Common myeloid progenitor, CD34-positive (primary cell): Measurements from ENCODE around the gene DOCK2.

Experiments
- CTCF ChIA-PET: fragments of 350-600 bp; sonication (Branson Sonifier 250); formaldehyde crosslinking; loops from one replicate; lab custom pipeline; 2021; ENCODE audit warnings: antibody characterized with exemption; lab: Charles Lee
- POLR2A ChIA-PET: fragments of 350-600 bp; sonication (Branson Sonifier 250); formaldehyde crosslinking; loops from one replicate; lab custom pipeline; 2021; ENCODE audit warnings: antibody characterized with exemption; lab: Charles Lee
- DNase-seq, 3 donors: peaks; one replicate each; pipeline versions ENCODE4 v3.0.0 to v3.0.0-alpha.2; 2013
- H3K27ac ChIP-seq, 2 experiments: 1 replicate in 1 of 2; 2 replicates in 1 of 2; pipeline ENCODE4 v1.7.0; 2013; ENCODE audit warnings: inconsistent platforms in 2 of 2, low read length in 2 of 2, mild to moderate bottlenecking in 2 of 2, low read depth in 1 of 2, moderate library complexity in 1 of 2; ENCODE audit not compliant: severe bottlenecking in 2 of 2, insufficient read depth in 1 of 2, poor library complexity in 1 of 2
- H3K27me3 ChIP-seq, 5 experiments: replicated peaks in 2 of 5; 1 replicate in 3 of 5; 2 replicates in 2 of 5; pipeline versions ENCODE4 v1.6.1 to v1.7.0; 2013; ENCODE audit warnings: low read length in 4 of 5, mild to moderate bottlenecking in 2 of 5, moderate library complexity in 2 of 5, inconsistent platforms in 1 of 5; ENCODE audit not compliant: insufficient read depth in 5 of 5, control insufficient read depth in 4 of 5
- H3K36me3 ChIP-seq, 4 experiments: 1 replicate in 2 of 4; 2 replicates in 2 of 4; pipeline versions ENCODE4 v1.6.1 to v1.7.0; 2013; ENCODE audit warnings: low read length in 3 of 4, control low read depth in 1 of 4, mild to moderate bottlenecking in 1 of 4; ENCODE audit not compliant: control insufficient read depth in 4 of 4, insufficient read depth in 4 of 4
- H3K4me1 ChIP-seq, 4 experiments: 1 replicate in 3 of 4; 2 replicates in 1 of 4; pipeline versions ENCODE4 v1.6.1 to v1.7.1; 2013; ENCODE audit warnings: low read length in 3 of 4, mild to moderate bottlenecking in 3 of 4, control low read depth in 1 of 4, inconsistent platforms in 1 of 4, moderate library complexity in 1 of 4; ENCODE audit not compliant: control insufficient read depth in 4 of 4, insufficient read depth in 4 of 4; ENCODE audit errors: control extremely low read depth in 1 of 4
- H3K4me3 ChIP-seq, 7 experiments: 1 replicate in 4 of 7; 2 replicates in 3 of 7; pipeline versions ENCODE4 v1.5.1 to v1.7.0; 2013; ENCODE audit warnings: mild to moderate bottlenecking in 7 of 7, low read length in 6 of 7, moderate library complexity in 6 of 7, inconsistent platforms in 2 of 7, low read depth in 2 of 7, control low read depth in 1 of 7; ENCODE audit not compliant: insufficient read depth in 4 of 7, control insufficient read depth in 1 of 7; ENCODE audit errors: extremely low read depth in 1 of 7
- H3K9me3 ChIP-seq, 5 experiments: 1 replicate in 4 of 5; 2 replicates in 1 of 5; pipeline versions ENCODE4 v1.6.1 to v1.7.1; 2013; ENCODE audit warnings: low read length in 4 of 5, mild to moderate bottlenecking in 2 of 5, inconsistent platforms in 1 of 5, low read depth in 1 of 5, moderate library complexity in 1 of 5; ENCODE audit not compliant: control insufficient read depth in 4 of 5, insufficient read depth in 2 of 5; ENCODE audit errors: control extremely low read depth in 1 of 5
- WGBS: methylation state at CpG from one replicate; pipeline ENCODE4 v1.1.5; 2013; ENCODE audit not compliant: insufficient coverage; 5-methylcytosine and 5-hydroxymethylcytosine counted together

Gene DOCK2

DNA sequence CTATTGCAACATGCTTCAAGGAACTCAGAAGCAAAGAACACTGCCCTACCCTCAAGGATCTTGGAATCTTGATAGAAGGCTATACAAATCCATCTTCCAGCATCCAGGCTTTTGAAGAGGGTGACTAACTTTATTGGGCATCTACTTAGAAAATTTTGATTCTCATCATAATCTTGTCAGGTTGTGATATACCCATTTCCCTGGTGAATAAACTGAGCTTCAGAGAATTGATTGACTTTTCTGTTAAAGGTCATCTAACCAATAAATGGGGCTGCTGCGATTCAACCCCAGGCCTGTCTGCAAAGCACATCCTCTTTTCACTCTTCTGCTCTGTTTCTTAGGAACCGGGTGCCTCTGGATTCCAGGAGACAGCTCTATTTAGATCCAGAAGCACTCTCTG is 363.1 kb downstream of the DOCK2 start:
- peaks cover 0 to 6% (median 0%) of the 10 kb centered on the region in 4 experiments for H3K4me1 ChIP-seq
- no peak for DNase-seq
- CTCF ChIA-PET: no interaction called here
- H3K27me3 ChIP-seq: no peaks in the 10 kb centered on the region
- POLR2A ChIA-PET: no interaction called here
- 87% methylated on average over 2 of the region's 2 CpGs for WGBS
- peaks cover 0 to 3% (median 0%) of the 10 kb centered on the region in 5 experiments for H3K9me3 ChIP-seq
- H3K4me3 ChIP-seq: no peak overlapping the region
- H3K36me3 ChIP-seq: peaks cover 13 to 66% (median 48%) of the 10 kb centered on the region in 4 experiments
- no peak overlapping the region for H3K27ac ChIP-seq

DNA sequence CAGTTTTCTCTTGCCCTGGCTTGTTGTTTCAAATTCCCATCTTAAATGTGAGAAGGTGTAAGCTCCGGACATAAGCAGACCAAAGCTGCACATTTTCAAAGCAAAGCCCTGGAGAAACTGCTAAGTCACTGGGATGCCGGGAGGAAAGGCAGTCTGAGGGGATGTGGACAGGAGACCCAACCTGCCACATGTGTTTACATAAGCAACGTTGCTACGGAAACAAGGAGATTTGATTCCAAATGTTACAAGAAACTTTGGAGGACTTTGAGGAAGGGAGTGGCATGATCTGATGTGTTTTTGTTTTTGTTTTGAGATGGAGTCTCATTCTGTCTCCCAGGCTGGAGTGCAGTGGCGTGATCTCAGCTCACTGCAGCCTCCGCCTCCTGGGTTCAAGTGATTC is 368.9 kb downstream of the DOCK2 start:
- no peaks in the 10 kb centered on the region for H3K4me1 ChIP-seq

DNA sequence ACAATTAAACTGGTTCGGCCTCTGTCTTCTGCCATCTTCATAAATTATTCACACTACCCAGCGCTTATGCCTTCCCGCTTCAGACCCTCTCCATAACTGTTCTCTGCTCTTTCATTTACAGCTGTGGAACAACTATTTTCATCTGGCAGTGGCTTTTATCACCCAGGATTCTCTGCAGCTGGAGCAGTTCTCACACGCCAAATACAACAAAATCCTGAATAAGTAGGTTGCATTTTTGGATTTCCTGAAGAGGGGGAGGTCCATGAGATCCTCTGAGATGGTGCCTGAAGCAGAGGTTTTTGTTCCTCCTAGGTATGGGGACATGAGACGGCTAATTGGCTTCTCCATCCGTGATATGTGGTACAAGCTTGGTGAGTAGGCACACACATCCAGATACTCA is 371.3 kb downstream of the DOCK2 start:
- H3K4me1 ChIP-seq: no peaks in the 10 kb centered on the region
- no peak overlapping the region for H3K4me3 ChIP-seq
- H3K36me3 ChIP-seq: peaks cover 12 to 64% (median 40%) of the 10 kb centered on the region in 4 experiments
- ChIA-PET POLR2A (no interaction called here), CTCF (interaction anchor here (1.0 to 1.2 kb wide), 2 partner anchors 23 to 28 kb away, joined by 4 to 6 read pairs; partner anchors contain the start of gene INSYN2B)
- no peak overlapping the region for H3K27ac ChIP-seq
- H3K27me3 ChIP-seq: no peaks in the 10 kb centered on the region
- no peak for DNase-seq
- 100% methylated on average over 4 of the region's 6 CpGs for WGBS
- peaks cover 0 to 5% (median 0%) of the 10 kb centered on the region in 5 experiments for H3K9me3 ChIP-seq

More for the DNA sequence above, 368.9 kb downstream of the DOCK2 start:
- no peaks in the 10 kb centered on the region for H3K27me3 ChIP-seq
- H3K27ac ChIP-seq: no peak overlapping the region
- DNase-seq: peak in 2 of 3 donors; percentile 24 to 28
- POLR2A ChIA-PET: no interaction called here
- CTCF ChIA-PET: interaction anchor here (1.5 kb wide), 1 partner anchor 23 kb away, joined by 3 read pairs; no protein-coding TSS in a partner anchor
- H3K4me3 ChIP-seq: no peak overlapping the region
- H3K36me3 ChIP-seq: peaks cover 11 to 61% (median 36%) of the 10 kb centered on the region in 4 experiments
- 83% methylated on average over 4 of the region's 6 CpGs for WGBS
- H3K9me3 ChIP-seq: peaks cover 0 to 3% (median 0%) of the 10 kb centered on the region in 5 experiments

DNA sequence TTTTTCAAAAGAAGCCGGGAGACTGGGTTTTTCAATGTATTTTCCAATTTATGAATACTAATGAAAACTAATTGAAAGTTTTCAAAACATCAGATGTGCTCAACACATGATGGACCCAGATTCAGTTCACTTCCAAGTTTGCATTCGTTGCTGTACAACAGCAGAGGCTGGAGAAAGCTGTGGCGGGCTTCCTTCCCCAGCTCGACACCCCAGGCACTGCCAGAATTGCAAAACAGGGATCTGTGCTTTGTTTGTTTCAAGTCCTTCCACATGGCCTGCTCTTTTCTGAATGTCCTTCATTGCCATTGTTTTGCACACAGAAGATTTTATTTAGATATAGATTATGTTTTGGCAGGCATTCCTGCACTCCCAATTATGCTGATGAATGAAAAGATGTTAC is 373.5 kb downstream of the DOCK2 start:
- WGBS: 91% methylated on average over 4 of the region's 4 CpGs
- Histone ChIP-seq H3K4me1 (no peaks in the 10 kb centered on the region), H3K4me3 (no peak overlapping the region), H3K9me3 (peaks cover 0 to 2% (median 0%) of the 10 kb centered on the region in 5 experiments), H3K36me3 (peaks cover 15 to 62% (median 35%) of the 10 kb centered on the region in 4 experiments), H3K27me3 (no peaks in the 10 kb centered on the region), H3K27ac (no peak overlapping the region)
- CTCF ChIA-PET: no interaction called here
- no peak for DNase-seq
- POLR2A ChIA-PET: no interaction called here

DNA sequence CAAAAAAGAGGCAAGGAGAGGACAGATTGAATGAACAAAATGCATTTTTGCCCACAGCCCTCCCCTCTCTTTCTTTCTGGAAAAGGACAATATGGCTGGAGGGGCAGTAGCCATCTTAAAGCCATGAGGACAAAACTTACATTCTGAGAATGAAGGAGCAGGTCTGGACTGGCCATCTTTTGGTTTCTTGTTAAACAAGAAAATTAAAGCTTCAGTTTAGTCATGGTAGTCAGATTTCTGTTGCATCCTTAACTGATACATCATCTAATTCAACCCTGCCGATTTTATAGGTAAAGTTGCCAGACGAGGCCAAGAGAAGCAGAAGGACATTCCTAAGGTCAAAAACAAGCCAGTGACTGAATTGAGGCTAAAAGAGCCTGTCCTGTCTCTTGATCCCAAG is 374.7 kb downstream of the DOCK2 start:
- peaks cover 0 to 2% (median 0%) of the 10 kb centered on the region in 5 experiments for H3K9me3 ChIP-seq
- H3K4me1 ChIP-seq: no peaks in the 10 kb centered on the region
- no peaks in the 10 kb centered on the region for H3K27me3 ChIP-seq
- CTCF ChIA-PET: no interaction called here
- POLR2A ChIA-PET: no interaction called here
- DNase-seq: no peak
- H3K4me3 ChIP-seq: no peak overlapping the region
- 100% methylated on average over 2 of the region's 2 CpGs for WGBS
- H3K27ac ChIP-seq: no peak overlapping the region
- H3K36me3 ChIP-seq: peaks cover 17 to 56% (median 35%) of the 10 kb centered on the region in 4 experiments

DNA sequence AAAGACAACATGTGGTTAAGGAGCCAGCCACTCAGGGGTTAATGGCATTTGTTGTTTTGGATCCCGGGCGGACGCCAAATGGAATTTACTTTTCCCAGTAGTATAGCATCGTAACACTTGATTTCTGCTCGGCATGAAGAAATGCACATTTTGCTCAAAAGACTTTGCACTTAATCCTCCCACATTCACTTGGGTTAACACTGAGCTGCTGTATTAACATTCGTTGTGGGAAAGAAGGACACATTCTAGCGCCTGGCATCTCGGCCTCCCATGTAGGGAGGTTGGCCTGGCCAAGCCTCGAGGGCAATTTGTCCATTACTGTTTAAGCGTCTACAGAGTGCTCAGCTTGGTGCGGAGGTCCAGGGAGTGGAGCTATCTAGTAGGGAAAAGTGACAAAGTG is 375.5 kb downstream of the DOCK2 start:
- H3K9me3 ChIP-seq: peaks cover 0 to 2% (median 0%) of the 10 kb centered on the region in 5 experiments
- H3K4me1 ChIP-seq: no peaks in the 10 kb centered on the region
- H3K4me3 ChIP-seq: no peak overlapping the region
- POLR2A ChIA-PET: no interaction called here
- CTCF ChIA-PET: no interaction called here
- no peak overlapping the region for H3K27ac ChIP-seq
- no peaks in the 10 kb centered on the region for H3K27me3 ChIP-seq
- DNase-seq: no peak
- peaks cover 18 to 57% (median 36%) of the 10 kb centered on the region in 4 experiments for H3K36me3 ChIP-seq
- WGBS: 92% methylated on average over 6 of the region's 11 CpGs

DNA sequence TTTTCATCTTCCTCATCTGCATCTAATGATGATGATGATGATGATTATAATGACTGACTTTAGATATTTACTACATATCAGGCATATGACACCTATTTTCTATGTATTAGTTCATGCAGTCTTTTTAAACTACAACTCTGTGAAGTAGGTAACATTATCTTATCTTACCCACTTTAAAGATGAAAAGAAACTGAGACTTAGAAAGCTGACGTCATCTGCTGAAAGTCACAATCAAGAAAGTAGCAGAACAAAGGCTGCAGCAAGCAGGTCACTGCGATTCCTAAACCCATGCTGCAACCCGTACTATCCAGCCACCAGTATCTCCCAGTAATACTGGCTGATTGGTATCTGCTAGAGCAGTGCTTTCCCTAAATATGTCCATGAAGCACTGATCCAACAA is 383.3 kb downstream of the DOCK2 start:
- ChIA-PET POLR2A (no interaction called here), CTCF (no interaction called here)
- Histone ChIP-seq H3K4me1 (peaks cover 0 to 3% (median 0%) of the 10 kb centered on the region in 4 experiments), H3K27me3 (no peaks in the 10 kb centered on the region), H3K9me3 (no peaks in the 10 kb centered on the region), H3K4me3 (no peak overlapping the region), H3K27ac (no peak overlapping the region), H3K36me3 (peaks cover 9 to 69% (median 41%) of the 10 kb centered on the region in 4 experiments)
- WGBS: 97% methylated on average over 3 of the region's 3 CpGs
- no peak for DNase-seq
